Stimulated activated CD8-positive, alpha-beta memory T cell treated with anti-CD3 and anti-CD28 coated beads, Interleukin-15, amount 100 ng/mL, for 1 hour (primary cell): ENCODE data around the gene SLC39A3.

ENCODE experiments used
- DNase-seq: peaks from one replicate; pipeline ENCODE4 v3.0.0-alpha.2; 2020; ENCODE audit warnings: low read depth

The SLC39A3 gene

DNA sequence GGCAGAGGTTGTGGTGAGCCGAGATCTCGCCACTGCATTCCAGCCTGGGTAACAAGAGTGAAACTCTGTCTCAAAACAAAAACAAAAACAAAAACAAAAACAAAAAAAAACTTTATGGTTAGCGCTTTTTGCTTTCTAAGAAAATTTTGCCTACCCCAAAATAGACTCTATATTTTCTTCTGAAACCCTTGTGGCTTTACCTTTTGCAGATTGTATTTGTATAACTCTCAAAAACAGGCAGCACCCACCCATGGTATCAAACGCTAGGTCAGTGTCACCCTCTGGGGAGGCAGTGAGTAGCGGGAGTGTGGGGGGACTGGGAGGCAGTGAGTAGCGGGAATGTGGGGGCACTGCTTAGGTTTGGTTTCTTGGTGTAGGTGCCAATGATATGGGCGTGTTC is 7.5 kb upstream of the SLC39A3 start:
- no peak for DNase-seq

- DNase-seq, result no peak
Measured at GRCh38 chr19:2744113-2744512, 4.3 kb upstream of the SLC39A3 start.

DNA sequence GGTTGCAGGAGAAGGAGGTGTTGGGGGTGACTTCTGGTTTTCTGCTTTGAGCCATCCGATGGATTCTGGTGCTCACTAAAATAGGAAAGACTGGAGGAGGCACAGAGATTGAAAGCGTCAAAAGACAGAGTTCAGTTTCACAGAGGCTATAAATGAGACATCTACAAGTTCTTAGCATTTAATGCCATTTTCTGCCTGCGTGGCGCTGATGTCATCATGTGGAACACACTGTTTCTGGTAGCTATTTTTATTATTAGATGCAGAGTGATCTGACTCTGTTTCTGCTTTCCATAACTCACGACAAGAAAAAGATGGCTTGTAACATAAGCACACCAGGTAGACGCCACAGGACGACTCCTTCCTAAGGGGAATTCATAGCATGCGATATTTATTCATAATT is 3.3 kb upstream of the SLC39A3 start:
- DNase-seq, result no peak

DNA sequence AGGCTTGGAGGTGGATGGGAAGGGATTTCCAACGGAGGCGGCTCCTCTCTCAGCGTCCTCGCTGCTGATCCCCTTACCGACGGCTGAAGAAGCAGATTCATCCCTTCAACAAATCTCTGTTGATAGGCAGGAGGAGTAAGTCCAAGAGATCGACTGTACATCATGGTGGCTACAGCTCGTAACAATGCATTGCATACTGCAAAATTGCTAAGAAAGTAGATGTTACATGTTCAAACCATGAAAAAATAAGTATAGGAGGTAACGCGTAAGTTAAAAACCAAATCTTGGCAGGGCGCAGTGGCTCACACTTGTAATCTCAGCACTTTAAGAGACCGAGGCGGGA is 468 bp upstream of the SLC39A3 start:
- DNase-seq, result no peak

DNA sequence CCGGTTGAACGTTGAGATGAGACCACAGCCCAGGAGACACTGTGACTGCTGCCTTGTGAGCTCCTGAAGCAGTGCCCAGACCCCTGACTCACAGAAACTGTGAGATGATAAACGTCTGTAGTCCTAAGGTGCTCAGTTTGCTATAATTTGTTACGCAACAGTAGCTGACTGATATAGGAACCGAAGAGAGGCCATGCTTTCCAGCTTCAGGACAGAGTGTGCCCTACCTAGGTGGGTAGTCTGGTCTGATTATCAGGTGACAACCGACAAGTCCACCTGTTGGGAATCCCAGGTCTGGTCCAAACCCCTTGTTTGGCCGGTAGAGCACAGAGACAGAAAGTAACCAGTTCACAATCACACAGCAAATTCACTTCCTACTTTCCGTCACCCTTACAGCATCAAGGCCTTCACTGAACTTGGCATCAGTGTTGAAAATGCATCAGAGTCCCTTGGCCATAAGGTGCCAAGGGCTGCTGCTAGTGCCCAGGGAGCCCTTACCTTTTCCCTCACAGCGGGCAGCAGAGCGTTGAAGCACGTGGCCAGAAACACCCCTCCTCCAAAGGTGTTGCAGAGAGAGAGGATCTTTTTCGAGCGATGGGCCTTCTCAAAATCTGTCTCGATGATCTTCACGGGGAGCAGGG is 3.1 kb downstream of the SLC39A3 start:
- no peak for DNase-seq

GRCh38 chr19:2735374-2735773 is 4.4 kb downstream of the SLC39A3 start:
- no peak for DNase-seq

DNA sequence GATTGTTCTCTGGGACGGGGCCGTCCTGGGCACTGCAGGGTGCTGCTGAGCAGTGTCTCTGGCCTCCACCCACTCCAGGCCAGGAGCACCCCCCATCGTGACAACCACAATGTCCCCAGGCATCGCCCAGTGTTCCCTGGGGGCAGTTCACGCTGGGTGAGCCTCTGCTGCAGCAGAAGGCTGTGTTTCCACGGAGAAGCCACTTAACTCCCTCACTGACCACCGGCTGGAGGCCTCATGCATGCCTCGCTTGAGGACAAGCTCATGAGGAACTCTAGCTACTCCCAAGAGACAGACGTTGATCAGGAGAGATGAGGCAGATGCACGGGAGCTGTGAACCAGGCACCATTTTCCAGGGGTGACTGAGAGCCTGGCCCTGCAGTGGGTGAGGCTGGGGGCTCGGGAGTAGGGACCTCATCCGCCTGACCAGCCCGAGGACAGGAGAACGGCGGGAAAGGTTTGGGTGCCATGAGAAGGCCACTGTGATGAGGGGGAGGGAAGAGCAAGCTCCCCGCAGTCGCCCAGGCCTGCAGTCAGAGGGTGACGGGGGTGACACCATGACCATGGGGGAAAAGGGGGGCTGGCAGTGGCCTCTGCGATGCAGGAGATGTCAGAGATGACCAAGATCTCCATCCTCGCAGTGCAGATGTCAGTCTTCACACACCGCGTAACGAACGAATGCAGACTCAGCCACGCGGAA is 5.1 kb downstream of the SLC39A3 start:
- no peak for DNase-seq

DNA sequence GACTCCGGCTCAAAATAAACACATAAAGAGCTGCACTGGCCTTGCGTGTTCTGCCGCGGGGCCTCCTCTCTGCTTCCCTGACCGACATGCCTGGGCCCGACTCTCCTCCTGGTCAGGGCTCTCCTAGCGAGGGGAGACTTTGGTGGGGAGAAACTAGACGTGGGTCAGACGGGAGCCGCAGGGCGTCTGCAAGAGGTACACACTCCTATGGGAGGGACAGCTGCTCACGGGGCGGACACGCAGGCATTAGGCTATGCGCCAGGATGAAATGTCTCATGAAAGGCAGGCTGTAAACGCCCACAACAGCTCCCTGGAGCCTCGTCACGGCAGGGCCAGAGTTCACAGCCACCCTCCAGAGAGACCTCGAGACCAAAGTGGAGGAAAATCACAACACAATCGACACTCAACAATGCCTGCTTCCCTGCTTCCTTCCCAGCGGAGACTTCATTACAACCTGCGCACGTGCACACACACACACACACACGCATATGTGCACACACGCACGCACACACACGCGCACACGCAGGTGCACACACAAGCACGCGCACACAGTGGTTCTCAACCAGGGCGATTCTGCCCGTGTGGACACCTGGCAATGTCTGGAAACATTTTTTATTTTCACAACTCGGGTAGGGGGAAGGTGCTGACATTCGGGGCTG is 5.8 kb downstream of the SLC39A3 start:
- no peak for DNase-seq

DNA sequence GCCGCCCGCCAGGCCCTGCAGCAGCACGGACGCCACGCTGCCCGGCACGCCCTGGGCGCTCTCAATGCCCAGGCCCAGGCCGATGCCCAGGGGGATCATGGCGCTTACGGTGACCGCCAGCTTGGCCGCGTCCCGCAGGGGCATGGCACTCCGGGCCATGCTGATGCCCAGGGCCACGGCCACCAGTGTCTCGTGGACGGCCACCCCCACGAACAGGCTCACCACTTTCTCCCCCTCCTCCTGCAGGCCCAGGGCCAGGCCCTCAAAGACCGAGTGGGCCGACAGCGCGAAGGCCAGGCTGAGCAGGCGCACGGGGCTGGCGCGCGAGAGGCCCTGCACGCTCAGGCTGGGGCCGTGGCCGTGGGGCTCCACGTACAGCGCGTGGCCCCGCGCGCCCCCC is 6.9 kb downstream of the SLC39A3 start:
- DNase-seq, result no peak

DNA sequence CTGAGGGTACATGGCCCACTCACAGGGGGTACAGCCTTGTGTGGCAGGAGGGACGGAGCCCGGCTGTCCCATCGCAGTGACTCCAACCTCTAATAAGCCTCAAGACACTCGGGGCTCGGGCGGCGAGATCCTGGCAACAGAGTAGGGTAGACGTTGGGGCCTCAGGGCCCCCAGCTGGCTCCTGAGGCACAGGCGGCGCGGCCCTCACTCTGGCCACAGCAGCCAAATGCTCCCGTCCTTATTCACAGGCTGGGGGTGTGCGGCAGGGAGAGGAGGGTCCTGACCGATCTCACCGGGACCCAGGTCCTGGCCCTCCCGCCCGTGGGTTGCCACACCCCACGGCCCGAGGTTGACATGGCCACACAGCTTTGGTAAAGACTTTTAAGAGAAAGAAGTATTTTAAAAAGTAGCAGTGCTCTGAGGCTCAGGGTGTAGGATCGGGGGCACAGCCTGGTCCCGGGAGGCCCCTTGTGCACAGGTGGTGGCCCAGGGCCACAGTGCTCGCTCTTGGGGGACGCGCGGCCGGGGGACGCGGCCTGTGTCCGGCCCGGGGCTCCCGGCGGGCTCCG is 7.6 kb downstream of the SLC39A3 start:
- no peak for DNase-seq

- no peak for DNase-seq
Measured at GRCh38 chr19:2731181-2731995, 8.4 kb downstream of the SLC39A3 start.

GRCh38 chr19:2729943-2730818 is 9.6 kb downstream of the SLC39A3 start:
- no peak for DNase-seq

DNA sequence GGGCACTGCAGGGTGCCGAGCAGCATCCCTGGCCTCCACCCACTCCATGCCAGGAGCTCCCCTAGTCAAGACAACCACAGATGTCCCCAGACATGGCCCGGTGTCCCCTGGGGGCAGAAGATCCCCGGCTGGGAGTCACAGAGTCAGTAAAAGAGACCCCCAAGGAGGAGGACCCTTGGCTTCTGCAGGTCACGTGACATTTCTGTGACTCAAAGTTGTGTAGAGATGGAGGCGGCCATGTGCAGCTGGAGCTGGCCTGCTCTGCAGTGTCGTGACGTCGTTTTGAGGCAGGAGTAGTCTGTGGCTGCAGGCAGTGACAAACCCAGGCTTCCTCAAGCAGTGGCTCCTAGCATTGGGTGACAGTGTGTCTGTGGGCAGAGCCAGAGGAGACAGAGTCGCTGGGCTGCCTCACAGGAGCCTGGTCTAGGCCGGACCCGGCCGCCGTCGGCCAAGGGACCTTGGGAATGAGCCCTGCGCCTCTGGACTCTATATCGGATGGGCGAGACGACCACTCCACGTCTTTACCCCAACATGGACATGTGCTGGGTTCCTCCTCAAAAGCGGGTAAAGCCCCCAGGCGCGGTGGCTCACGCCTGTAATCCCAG is 10.9 kb downstream of the SLC39A3 start:
- DNase-seq, result no peak

- DNase-seq, result no peak
Measured at GRCh38 chr19:2727640-2727944, 12.2 kb downstream of the SLC39A3 start.

- DNase-seq, result no peak
Measured at GRCh38 chr19:2726904-2727639, 12.7 kb downstream of the SLC39A3 start.

DNA sequence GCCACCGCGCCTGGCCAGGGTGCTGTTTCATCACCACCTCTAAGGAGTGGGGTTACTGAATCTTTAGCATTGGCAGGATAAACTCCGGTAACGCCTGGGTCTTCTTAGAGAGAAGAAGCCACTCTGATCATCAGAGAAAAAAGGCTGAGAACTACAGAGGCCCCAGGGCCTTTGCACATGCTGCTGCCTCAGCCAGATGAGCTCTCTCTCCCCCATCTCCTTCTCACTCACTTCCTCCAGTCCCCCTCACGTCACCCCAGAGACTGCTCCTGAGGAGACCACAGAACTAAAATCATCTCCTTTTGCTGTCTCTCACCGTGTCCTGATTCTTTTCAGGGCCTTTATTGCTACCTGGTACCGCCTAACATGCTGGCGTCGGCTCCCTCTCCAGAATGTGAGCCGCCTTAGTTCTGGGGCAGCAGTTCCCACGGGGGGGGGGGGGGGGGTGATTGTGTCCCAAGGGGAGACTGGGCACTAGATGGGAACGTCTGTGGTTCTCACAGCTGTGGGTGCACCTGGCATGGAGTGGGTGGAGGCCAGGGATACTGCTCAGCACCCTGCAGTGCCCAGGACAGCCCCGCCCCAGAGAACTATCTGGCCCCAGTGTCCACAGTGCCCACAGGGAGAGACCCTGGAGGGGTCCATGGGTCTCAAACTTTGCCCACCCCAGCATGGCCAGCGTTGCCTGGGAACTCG is 13.5 kb downstream of the SLC39A3 start:
- no peak for DNase-seq

DNA sequence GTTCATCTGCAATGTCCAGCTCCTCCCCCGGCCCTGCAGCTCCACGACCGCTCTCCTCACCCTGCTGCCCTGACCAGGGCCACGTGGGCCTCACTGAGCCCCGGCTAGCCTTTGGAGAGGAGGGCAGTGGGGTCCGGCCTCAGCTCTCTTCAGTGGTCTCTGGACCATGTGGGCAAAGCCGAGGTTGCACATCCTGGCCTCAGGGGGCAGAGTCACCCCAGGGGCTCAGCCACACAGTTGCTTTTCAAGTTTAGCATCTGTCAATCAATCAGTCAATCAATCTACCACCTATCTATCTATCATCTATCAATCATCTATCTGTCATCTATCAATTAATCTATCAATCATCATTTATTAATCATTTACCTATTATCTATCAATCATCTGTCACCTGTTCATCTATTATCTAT is 15.7 kb downstream of the SLC39A3 start:
- DNase-seq, result no peak

DNA sequence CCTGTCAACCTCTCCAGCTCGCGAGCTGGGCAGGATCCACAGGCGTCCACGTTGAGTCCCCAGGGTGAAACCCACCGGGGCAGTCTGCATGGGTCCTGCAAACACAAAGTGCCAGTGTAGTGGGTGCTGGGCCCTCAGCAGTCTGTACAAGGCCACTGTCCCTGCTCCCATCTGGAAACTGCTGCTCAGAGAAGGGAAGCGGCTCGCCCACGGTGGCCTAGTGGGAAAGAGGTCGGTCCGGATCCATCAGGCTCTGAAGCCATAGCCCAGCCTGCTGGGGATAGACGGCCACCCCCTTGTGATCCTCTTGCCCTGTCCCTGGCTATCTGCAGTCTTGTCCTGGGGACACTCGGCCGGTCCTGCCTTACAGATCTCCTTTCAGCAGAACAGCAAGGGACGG is 16.1 kb downstream of the SLC39A3 start:
- DNase-seq, result no peak

DNA sequence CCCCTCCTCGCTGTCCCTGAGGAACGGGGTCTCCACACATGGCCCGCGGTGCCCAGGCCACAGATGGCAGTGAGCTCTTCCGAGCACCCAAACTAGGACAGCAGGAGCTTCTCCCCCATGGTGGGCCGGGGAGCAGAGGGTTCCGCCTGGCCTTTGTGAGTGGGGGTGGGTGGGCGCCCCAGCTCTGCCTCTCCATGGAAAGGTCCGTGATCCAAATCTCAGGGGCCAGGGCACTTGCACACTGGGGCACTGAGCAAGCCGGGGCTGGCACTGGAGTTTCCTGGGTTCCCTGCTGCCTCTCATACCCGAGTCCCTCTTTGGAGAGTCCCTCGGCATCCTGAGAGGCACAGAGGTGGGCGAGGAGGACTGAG is 16.5 kb downstream of the SLC39A3 start:
- no peak for DNase-seq
